Esophagus squamous epithelium (tissue), 4 donors: ENCODE data around the gene AGT.

Source experiments
- CTCF ChIP-seq, 6 experiments: fragments of 450-650 bp in 4 of 6; fragments of 200-600 bp in 2 of 6; sonication (generic) in 2 of 6; IDR thresholded peaks; one replicate each; pipeline ENCODE4 v1.5.1; 2016 to 2019; ENCODE audit warnings: antibody characterized with exemption in 6 of 6, mild to moderate bottlenecking in 4 of 6, moderate library complexity in 4 of 6
- POLR2A ChIP-seq, 4 donors: fragments of 450-650 bp; IDR thresholded peaks; one replicate each; pipeline ENCODE4 v1.6.1; 2017; ENCODE audit warnings: antibody characterized with exemption in 4 of 4, mild to moderate bottlenecking in 4 of 4, moderate library complexity in 3 of 4

- no peak for TF ChIP-seq CTCF (IDR thresholded peaks at IDR 0.05)
- no peak for TF ChIP-seq POLR2A (IDR thresholded peaks at IDR 0.05)
Measured at GRCh38 chr1:230750986-230751625, 37.2 kb upstream of the AGT start.
